SK-N-DZ (cell line): ENCODE data around the gene TLE5.
"Not testable (repeated sequence)": the region's sequence is repeated elsewhere in the genome, so short reads cannot be mapped to it uniquely, and the experiment has no call there.

Experiments
- DNase-seq: peaks from one replicate; pipeline ENCODE4 v3.0.0-alpha.2; 2015; ENCODE audit warnings: low spot score

TLE5 gene

GRCh38 chr19:3026768-3027167 is 35.5 kb downstream of the TLE5 start:
- no peak for DNase-seq

DNA sequence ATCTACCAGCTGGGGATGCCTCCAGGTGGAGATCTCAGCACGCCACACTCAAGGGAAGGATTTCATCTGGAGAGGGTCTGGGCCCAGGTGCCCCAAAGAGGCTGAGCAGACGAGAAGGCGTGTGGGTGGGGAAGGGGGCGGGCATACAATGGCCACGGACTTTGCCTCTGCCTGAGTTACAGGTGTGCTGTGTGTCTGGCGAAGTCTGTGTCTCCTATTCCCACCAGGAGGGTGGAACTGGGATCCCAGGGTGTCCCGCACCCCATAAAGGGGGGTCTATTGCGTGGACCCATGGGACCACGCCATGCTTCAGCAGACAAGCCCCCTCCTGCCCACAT is 36.8 kb downstream of the TLE5 start:
- no peak for DNase-seq

DNA sequence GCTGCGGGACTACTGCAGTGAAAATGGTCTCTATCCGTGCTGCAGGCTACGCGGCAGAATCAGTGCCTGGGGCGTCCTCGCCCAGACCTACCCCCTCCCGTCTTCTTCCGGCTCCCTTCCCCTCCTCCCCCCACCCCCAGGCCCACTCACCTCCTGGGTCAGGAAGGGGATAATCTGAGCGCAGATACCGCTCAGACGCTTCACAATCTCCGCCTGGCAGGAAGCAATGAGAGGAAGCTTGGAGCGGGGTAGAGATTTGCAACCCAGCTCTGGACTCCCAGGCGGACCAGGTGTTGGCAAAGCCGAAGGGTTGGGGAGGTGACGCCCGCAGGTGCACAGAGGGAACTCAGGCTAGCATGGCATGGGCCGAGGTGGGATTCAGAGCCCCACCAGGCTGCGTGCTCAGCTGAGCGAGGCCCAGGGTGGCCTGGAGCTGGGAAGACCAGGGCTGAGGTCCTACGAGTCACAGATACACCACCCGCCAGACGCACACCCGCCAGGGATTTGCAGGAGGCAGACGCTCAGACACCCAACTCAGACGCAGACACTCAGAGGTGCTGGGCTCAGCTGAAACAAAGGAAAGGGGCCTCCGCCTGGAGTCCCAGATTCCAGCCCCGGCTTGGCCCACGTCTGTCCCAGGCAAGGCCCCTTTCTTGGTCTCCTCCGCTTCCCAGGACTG is 37.3 kb downstream of the TLE5 start:
- peak; percentile 37 for DNase-seq

- DNase-seq: no peak
Observed at GRCh38 chr19:3024509-3024869, 37.8 kb downstream of the TLE5 start.

DNA sequence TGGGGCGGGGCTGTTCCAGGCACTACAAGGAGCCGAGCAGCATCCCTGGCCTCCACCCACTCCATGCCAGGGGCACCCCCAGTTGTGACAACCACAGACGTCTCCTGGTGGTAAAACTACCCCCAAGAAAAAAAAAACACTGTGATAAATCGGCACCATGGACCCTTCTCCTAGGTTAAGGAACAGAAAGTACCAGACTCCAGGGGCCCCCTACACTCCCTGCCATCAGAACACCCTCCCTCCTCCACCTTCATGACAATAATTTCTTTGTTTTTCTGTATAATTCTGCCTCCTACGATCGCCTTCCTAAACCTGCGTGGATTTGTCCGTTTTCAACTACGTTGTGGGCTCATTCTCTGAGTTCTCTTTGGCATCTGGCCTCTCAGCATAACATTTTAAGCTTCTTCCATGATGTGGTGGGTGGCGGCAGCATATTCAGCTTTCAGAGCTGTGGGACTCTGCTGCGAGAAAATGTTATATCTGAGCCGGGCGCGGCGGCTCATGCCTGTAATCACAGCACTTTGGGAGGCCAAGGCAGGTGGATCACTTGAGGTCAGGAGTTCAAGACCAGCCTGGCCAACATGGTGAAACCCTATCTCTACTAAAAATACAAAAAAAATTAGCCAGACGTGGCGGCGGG is 41.9 kb downstream of the TLE5 start:
- DNase-seq: no peak

- no peak for DNase-seq
Observed at GRCh38 chr19:3019211-3019854, 43.0 kb downstream of the TLE5 start.

DNA sequence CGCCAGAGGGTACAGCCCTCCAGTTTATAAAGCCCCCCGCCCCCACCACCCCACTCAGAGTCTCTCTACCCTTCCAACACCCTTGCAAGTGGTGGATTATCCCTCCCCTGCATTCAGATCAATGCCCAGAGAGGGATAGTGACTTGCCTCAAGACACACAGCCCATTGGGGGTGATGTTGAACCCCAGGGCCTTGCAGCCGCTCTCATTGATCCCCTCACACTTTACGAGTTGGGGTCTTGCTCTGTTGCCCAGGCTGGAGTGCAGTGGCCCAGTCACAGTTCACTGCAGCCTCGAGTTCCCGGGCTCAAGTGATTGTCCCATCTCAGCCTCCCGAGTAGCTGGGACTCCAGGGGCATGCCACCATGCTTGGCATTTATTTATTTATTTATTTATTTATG is 44.4 kb downstream of the TLE5 start:
- no peak for DNase-seq

- DNase-seq: no peak
Observed at GRCh38 chr19:3015126-3016057, 46.9 kb downstream of the TLE5 start.

GRCh38 chr19:3014135-3014534 is 48.2 kb downstream of the TLE5 start:
- DNase-seq: no peak

DNA sequence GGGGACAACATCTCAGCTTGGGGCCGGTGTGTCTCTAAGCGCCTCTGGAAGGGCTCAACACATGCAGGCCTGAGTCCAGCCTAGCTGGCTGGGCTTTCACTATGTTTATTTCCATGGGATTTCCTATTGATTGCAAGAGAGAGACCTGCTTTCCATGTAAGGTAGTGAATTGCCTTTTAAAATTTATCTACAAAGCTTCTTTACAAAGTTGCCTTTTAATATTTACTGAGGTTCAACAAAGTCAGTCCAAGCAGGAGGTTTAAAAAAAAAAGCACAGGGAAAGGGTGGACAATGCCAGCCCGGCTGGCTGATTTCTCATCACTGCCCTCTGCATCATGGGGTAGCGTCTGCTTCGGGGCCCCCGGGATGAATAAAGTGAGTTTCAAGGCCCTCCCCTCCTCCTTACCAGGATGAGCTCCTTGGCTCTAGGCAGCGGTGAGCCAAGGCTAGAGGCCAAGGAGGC is 49.0 kb downstream of the TLE5 start:
- no peak for DNase-seq

DNA sequence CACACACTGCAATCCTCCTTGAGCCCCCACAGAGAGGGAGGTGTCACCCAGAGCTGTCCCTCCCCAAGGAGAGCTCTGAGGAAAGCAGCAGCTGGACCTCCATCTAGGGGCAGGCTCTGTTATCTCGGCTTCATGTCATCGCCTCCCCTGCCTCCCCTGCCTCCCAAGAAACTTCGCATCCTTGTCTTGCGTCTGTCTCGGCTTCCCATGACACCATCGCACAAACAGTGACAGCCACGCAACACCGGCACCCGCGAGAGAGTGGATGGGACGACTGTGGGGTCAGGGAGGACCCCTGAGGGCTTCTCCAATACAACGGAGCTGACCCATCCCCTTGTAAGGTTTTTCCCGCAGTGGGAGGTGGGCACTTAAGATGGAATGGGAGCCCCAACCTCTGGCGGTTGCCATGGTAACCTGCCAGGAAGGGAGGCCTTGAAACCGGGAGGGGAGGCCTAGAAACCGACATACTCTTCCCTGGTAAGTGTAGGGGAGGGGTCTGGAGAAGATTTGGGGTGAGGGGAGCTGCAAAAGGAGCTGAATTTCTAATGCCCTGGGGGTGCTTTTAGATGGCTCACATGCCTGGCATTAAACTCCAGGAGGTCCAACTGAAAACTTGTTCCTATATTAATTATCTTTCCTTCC is 49.6 kb downstream of the TLE5 start:
- no peak for DNase-seq

DNA sequence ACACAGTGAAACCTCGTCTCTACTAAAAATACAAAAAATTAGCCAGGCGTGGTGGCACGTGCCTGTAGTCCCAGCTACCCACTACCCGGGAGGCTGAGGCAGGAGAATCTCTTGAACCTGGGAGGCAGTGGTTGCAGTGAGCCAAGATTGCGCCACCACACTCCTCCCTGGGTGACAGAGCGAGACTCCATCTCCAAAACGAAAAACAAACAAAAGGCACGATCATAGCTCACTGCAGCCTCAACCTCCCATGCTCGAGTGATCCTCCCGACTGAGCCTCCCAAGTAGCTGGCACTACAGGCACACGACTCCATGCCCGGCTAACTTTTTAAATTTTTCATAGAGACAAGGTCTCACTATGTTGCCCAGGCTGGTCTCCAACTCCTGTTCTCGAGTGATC is 50.2 kb downstream of the TLE5 start:
- DNase-seq: not testable (repeated sequence)

DNA sequence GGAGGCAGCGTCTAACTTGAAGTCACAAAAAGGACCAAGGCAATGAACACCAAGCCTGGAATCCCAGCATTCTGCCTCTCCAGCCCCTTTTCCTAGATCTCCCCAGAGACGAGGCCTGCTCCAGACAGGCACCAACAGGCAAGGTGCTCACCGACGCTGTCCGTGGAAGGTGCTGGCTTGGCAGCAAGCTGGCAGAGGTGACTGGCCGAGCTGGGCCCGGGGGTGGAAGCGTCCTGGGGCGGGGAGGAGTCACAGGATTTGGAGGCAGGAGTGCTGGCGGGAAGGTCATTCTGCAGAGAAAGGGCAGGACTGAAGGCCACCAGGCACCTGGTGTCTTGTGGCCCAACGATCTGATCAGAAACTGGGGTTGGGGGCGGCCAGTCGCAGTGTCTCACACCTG is 51.4 kb downstream of the TLE5 start:
- DNase-seq: no peak

DNA sequence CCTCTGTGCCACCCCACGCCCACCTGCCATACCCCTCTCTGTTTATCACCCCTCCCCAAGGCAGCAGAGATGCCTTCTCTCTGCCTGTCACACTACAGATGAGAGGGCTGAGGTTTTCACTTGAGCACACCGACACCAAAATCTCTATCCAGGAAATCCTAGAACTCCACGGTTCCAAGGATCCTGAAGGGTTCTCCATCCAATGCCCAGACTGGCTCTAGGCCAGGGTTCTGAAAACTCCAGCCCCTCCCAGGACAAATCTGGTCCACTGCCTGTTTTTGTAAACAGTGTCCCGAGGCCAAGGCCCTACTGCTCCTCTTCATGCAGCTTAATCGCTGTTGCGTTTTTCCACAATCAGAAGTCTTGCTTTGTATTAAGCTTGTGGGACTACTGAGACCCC is 53.3 kb downstream of the TLE5 start:
- DNase-seq: no peak

GRCh38 chr19:3007975-3008374 is 54.3 kb downstream of the TLE5 start:
- no peak for DNase-seq

DNA sequence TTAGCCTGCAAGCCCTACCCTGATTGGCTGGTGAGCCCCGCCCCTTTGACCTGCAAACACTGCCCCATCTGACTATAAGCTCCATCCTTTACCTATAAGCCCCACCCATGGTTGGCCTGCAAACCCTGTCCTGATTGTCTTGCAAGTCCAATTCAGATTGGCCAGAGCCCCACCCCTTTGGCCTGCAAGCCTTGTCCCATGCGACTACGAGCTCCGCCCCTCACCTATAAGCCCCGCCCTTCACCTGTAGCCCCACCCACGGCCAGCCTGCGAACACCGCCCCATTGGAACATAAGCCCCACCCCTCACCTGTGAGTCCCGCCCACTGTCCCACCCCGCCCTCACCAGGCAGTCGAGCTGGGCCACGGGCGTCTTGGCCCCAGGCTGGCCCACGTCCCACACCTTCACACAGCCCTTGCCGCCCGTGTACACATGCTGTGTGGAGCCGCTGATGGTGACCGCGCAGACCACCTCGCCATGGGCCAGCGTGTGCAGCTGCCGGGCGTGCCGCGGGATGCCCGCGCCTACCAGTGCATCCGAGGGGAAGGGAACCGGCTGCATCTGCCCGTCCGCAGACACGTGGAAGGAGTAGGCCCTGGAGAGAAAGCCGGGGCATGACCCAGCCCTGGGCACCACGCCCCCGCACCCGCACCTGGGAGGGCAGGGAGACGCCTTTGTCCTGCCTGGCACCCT is 56.1 kb downstream of the TLE5 start:
- DNase-seq: no peak

- DNase-seq: no peak
Observed at GRCh38 chr19:3005345-3005744, 57.0 kb downstream of the TLE5 start.

DNA sequence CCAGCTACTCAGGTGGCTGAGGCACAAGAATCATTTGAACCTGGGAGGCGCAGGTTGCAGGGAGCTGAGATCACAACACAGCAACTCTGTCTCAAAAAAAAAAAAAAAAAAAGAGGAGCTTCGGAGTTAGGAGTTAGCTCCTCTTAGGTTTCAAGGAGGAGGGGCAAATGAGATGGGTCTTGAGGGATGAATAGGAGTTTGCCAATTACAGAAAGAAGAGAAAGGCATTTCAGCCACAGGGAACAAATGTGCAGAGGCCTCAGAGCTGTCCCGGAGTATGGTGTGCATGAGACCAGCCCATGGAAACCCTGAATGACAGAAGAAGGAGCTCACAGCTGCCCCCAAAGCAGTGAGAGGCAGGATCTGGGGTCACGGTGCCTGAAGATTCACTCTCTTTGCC is 57.8 kb downstream of the TLE5 start:
- no peak for DNase-seq

DNA sequence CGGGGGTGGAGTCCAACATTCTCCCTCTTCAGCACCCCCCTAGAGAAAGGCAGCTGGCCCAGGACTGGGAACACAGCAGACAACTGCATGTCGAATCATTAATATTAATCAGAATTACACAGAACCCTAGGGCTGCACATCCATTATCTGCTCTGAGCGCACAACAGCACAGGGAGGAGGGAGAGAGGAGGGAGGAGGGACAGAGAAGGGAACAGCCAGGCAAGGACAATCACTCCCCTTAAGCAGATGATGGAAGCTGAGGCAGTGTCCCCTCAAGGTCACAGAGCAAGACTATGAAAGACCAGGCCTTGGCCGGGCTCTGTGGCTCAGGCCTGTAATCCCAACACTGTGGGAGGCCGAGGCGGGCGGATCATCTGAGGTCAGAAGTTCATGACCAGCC is 59.2 kb downstream of the TLE5 start:
- no peak for DNase-seq
